Endothelial cell of umbilical vein (primary cell): ENCODE data around the gene CDKN2B-AS1. TPM values are rescaled to one million over a fixed set of nuclear protein-coding genes. Genes with fewer than 3 reads are reported as not detected.

Source experiments
- BruUV-seq: library from RNA; stranded (reverse); fragments of 400-500 nt; replicated peaks from 2 replicates; lab custom pipeline; 2021; lab: Mats Ljungman, UMichigan
- CTCF ChIA-PET: fragments of 300-600, 350-600 bp; sonication (Branson Sonifier 250); formaldehyde crosslinking; loops from one replicate; lab custom pipeline; 2021; ENCODE audit warnings: antibody characterized with exemption, inconsistent platforms; lab: Charles Lee
- POLR2A ChIA-PET: fragments of 300-600, 350-600 bp; sonication (Branson Sonifier 250); formaldehyde crosslinking; loops from one replicate; lab custom pipeline; 2021; ENCODE audit warnings: antibody characterized with exemption, inconsistent platforms; lab: Charles Lee
- DNase-seq: peaks from one replicate; pipeline ENCODE4 v3.0.0-alpha.2; 2011; ENCODE audit warnings: low read depth, low spot score
- FAIRE-seq: peaks from 2 replicates; lab custom pipeline; 2011; peaks lifted over from hg19 to GRCh38; lab: Jason Lieb, UNC
- H2AFZ ChIP-seq: 2 replicates; pipeline ENCODE4 v1.6.0; 2012; ENCODE audit warnings: low read depth, low read length, control low read depth, inconsistent platforms
- H3K27ac ChIP-seq: 2 replicates; pipeline ENCODE4 v1.5.1; 2011; ENCODE audit warnings: low read depth, mild to moderate bottlenecking, control low read depth, low read length, moderate library complexity; ENCODE audit not compliant: insufficient read depth
- H3K27me3 ChIP-seq, 2 experiments: 2 replicates each; pipeline versions ENCODE4 v1.6.0 to v1.6.1; 2011; ENCODE audit warnings: low read length in 2 of 2, mixed read lengths in 1 of 2; ENCODE audit not compliant: control insufficient read depth in 2 of 2, insufficient read depth in 2 of 2
- H3K36me3 ChIP-seq, 2 experiments: 2 replicates in 1 of 2; 3 replicates in 1 of 2; pipeline ENCODE4 v1.5.1; 2011; ENCODE audit warnings: low read length in 2 of 2, mild to moderate bottlenecking in 1 of 2, moderate library complexity in 1 of 2; ENCODE audit not compliant: control insufficient read depth in 2 of 2, insufficient read depth in 2 of 2; ENCODE audit errors: extremely low read depth in 1 of 2
- H3K4me1 ChIP-seq: 3 replicates; pipeline ENCODE4 v1.5.1; 2011; ENCODE audit warnings: mild to moderate bottlenecking, low read length; ENCODE audit not compliant: control insufficient read depth, insufficient read depth; ENCODE audit errors: extremely low read depth
- H3K4me2 ChIP-seq: 2 replicates; pipeline ENCODE4 v1.6.1; 2011; ENCODE audit warnings: low read length, control low read depth, mixed read lengths; ENCODE audit not compliant: insufficient read depth
- H3K4me3 ChIP-seq, 3 experiments: fragments of 200-600 bp in 1 of 3; sonication (generic), shearing (Covaris generic) in 1 of 3; replicated peaks in 1 of 3; 2 replicates each; pipeline ENCODE4 v1.5.1; 2011 to 2016; ENCODE audit warnings: control low read depth in 3 of 3, low read length in 3 of 3, mild to moderate bottlenecking in 2 of 3, inconsistent platforms in 1 of 3, low read depth in 1 of 3, moderate library complexity in 1 of 3; ENCODE audit not compliant: insufficient read depth in 1 of 3
- H3K79me2 ChIP-seq: 2 replicates; pipeline ENCODE4 v1.6.0; 2012; ENCODE audit warnings: low read length, inconsistent platforms; ENCODE audit not compliant: control insufficient read depth, insufficient read depth
- H3K9ac ChIP-seq: replicated peaks from 2 replicates; pipeline ENCODE3; 2011; ENCODE audit warnings: low read length, control low read depth; ENCODE audit not compliant: insufficient read depth; ENCODE audit errors: extremely low read depth
- H3K9me1 ChIP-seq: replicated peaks from 3 replicates; pipeline ENCODE4 v1.6.0; 2011; ENCODE audit warnings: mild to moderate bottlenecking, low read length; ENCODE audit not compliant: control insufficient read depth, insufficient read depth; ENCODE audit errors: extremely low read depth
- H3K9me3 ChIP-seq: replicated peaks from 2 replicates; pipeline ENCODE4 v1.5.1; 2012; ENCODE audit warnings: low read length, inconsistent platforms; ENCODE audit not compliant: control insufficient read depth, insufficient read depth
- H4K20me1 ChIP-seq: replicated peaks from 2 replicates; pipeline ENCODE3; 2011; ENCODE audit warnings: mild to moderate bottlenecking, low read length; ENCODE audit not compliant: control insufficient read depth, insufficient read depth; ENCODE audit errors: extremely low read depth
- CTCF ChIP-seq, 2 donors: IDR thresholded peaks; 1 replicate in 1 of 2; 2 replicates in 1 of 2; pipeline ENCODE4 v1.5.1; 2011; ENCODE audit warnings: low read length in 2 of 2, mild to moderate bottlenecking in 2 of 2, moderate library complexity in 2 of 2, control low read depth in 1 of 2, inconsistent platforms in 1 of 2, low read depth in 1 of 2; ENCODE audit not compliant: insufficient read depth in 1 of 2; ENCODE audit errors: extremely low read depth in 1 of 2
- EZH2 ChIP-seq: IDR thresholded peaks from 2 replicates; pipeline ENCODE4 v1.6.1; 2012; ENCODE audit warnings: borderline replicate concordance, low read depth, mild to moderate bottlenecking, moderate library complexity, low read length, inconsistent platforms; ENCODE audit not compliant: severe bottlenecking
- GATA2 ChIP-seq: IDR thresholded peaks from 2 replicates; pipeline ENCODE4 v1.7.0; 2011; ENCODE audit warnings: low read depth, mild to moderate bottlenecking, moderate library complexity, mixed read lengths, low read length; ENCODE audit not compliant: insufficient read length, insufficient read depth
- JUN ChIP-seq: IDR thresholded peaks from 2 replicates; pipeline ENCODE4 v1.6.1; 2011; ENCODE audit warnings: borderline replicate concordance, low read depth; ENCODE audit not compliant: insufficient read length, insufficient read depth
- MYC ChIP-seq: IDR thresholded peaks from one replicate; pipeline ENCODE4 v1.6.1; 2011; ENCODE audit warnings: mild to moderate bottlenecking, low read depth, low read length
- POLR2AphosphoS5 ChIP-seq: IDR thresholded peaks from 2 replicates; pipeline ENCODE4 v1.6.1; 2012; ENCODE audit warnings: low read depth, mild to moderate bottlenecking, control low read depth, low read length, moderate library complexity; ENCODE audit not compliant: insufficient read depth
- dilution Hi-C: fragments of 300-500 bp; cut with MboI; formaldehyde crosslinking; loops from one replicate; pipeline ENCODE4 v1.15.0; 2019; ENCODE audit warnings: low sequenced_read_pairs; ENCODE audit not compliant: extremely low pct_ligation_motif_present
- intact Hi-C: fragments of 100-400 bp; cut with micrococcal nuclease; formaldehyde crosslinking; loops from one replicate; pipeline ENCODE4 v1.10.0; 2022
- polyA plus RNA-seq, 4 experiments: library from polyadenylated mRNA; depleted of rRNA in 3 of 4; stranded (reverse) in 3 of 4; unstranded in 1 of 4; fragments of >200 nt; gene quantifications; 2 replicates each; pipeline versions ENCODE4 v1.2.1 to v1.2.3, GENCODE V29; 2011 to 2012; ENCODE audit warnings: missing spikeins in 1 of 4
- total RNA-seq: library from RNA; stranded (reverse); gene quantifications from 2 replicates; pipeline ENCODE4 v1.2.3, GENCODE V29; 2021

The CDKN2B-AS1 gene
- total and polyA plus RNA-seq, 2 donors (not counting 3 experiments of a cell fraction or from before 2014, with no cell fraction given) = 0.44 to 1.9 TPM

GRCh38 chr9:22159586-22159985 is 165.0 kb downstream of the CDKN2B-AS1 start:
- H3K79me2 ChIP-seq = no peaks in the 10 kb centered on the region
- H3K4me1 ChIP-seq = peaks cover 29% of the 10 kb centered on the region
- H3K27ac ChIP-seq = no peak overlapping the region
- no peak overlapping the region for H2AFZ ChIP-seq
- no peak for DNase-seq
- H3K36me3 ChIP-seq = no peaks in the 10 kb centered on the region
- intact Hi-C loops = loop anchor here (1.0 to 2.0 kb wide), 2 partner anchors 51 to 347 kb away; no protein-coding TSS in a partner anchor
- no peaks in the 10 kb centered on the region for H3K27me3 ChIP-seq
- dilution Hi-C loops = no loop called here
- no peaks in the 10 kb centered on the region for H4K20me1 ChIP-seq
- H3K4me3 ChIP-seq = no peak overlapping the region
- no peak overlapping the region for H3K9ac ChIP-seq
- H3K9me3 ChIP-seq = no peaks in the 10 kb centered on the region
- CTCF ChIA-PET = interaction anchor here (1.3 to 3.2 kb wide), 4 partner anchors 53 to 725 kb away, joined by 3 to 7 read pairs (median 5); no protein-coding TSS in a partner anchor
- no TSS peak for BruUV-seq
- POLR2A ChIA-PET = no interaction called here
- no peak for TF ChIP-seq EZH2
- no peak overlapping the region for H3K4me2 ChIP-seq
- FAIRE-seq = no peak
- H3K9me1 ChIP-seq = no peaks in the 10 kb centered on the region

DNA sequence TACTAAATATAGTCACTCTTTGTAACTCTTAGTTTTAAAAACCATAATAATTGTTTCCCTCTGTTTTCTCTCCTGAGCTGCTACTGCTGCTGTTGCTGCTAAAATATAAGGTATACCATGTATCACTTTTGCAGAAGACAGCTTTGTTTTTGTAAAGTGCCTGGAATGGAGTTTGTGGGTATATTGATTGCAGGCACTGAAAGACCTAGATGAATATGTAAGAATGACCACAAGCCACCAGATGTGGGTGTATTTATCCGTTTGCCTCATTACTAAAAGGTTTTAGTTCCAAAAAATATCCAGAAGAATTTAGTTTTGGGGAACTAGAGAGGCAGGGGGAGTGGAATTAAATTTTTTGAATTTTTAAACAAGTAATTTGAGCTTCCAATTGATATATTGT is 165.6 kb downstream of the CDKN2B-AS1 start:
- DNase-seq (no peak), FAIRE-seq (no peak)
- Histone ChIP-seq H3K9me3 (no peaks in the 10 kb centered on the region), H3K4me3 (no peak overlapping the region), H3K4me2 (no peak overlapping the region), H2AFZ (no peak overlapping the region), H3K9ac (no peak overlapping the region), H4K20me1 (no peaks in the 10 kb centered on the region), H3K9me1 (no peaks in the 10 kb centered on the region), H3K27me3 (no peaks in the 10 kb centered on the region), H3K79me2 (no peaks in the 10 kb centered on the region), H3K4me1 (peaks cover 29% of the 10 kb centered on the region), H3K27ac (no peak overlapping the region), H3K36me3 (no peaks in the 10 kb centered on the region)
- TF ChIP-seq EZH2 (no peak), CTCF (IDR thresholded peaks at IDR 0.05; ENCODE audit: extremely low read depth in 1 of 2, insufficient read depth in 1 of 2, low read depth in 1 of 2, low read length in 2 of 2) (no peak), POLR2AphosphoS5 (no peak), JUN (no peak), MYC (no peak), GATA2 (no peak)
- intact Hi-C loops = no loop called here
- dilution Hi-C loops = no loop called here
- ChIA-PET POLR2A (no interaction called here), CTCF (interaction anchor here (3.2 kb wide), 1 partner anchor 52 kb away, joined by 7 read pairs; no protein-coding TSS in a partner anchor)
- BruUV-seq = no TSS peak
